Suprapubic skin (tissue), 4 donors: Measurements from ENCODE around the gene SNRNP27. TPM values are rescaled to one million over a fixed set of nuclear protein-coding genes. Genes with fewer than 3 reads are reported as not detected.

ENCODE experiments used
- DNase-seq, 2 donors: peaks; one replicate each; pipeline ENCODE4 v3.0.0-alpha.2; 2019; ENCODE audit warnings: low spot score in 2 of 2
- H3K27ac ChIP-seq: fragments of 200-600 bp; sonication (generic); one replicate; pipeline ENCODE4 v1.5.1; 2019
- H3K27me3 ChIP-seq: fragments of 200-600 bp; sonication (generic); one replicate; pipeline ENCODE4 v1.5.1; 2019
- H3K36me3 ChIP-seq: fragments of 200-600 bp; sonication (generic); one replicate; pipeline ENCODE4 v1.5.1; 2019
- H3K4me1 ChIP-seq: fragments of 200-600 bp; sonication (generic); one replicate; pipeline ENCODE4 v1.5.1; 2019
- H3K4me3 ChIP-seq: fragments of 200-600 bp; sonication (generic); one replicate; pipeline ENCODE4 v1.5.1; 2019; ENCODE audit warnings: mild to moderate bottlenecking
- H3K9me3 ChIP-seq: fragments of 200-600 bp; sonication (generic); one replicate; pipeline ENCODE4 v1.5.1; 2019
- EP300 ChIP-seq: sonication (generic); formaldehyde crosslinking; IDR thresholded peaks from one replicate; pipeline ENCODE4 v1.6.1; 2017; ENCODE audit warnings: antibody characterized with exemption
- POLR2A ChIP-seq, 2 donors: fragments of 450-650 bp; IDR thresholded peaks; one replicate each; pipeline ENCODE4 v1.6.1; 2017; ENCODE audit warnings: antibody characterized with exemption in 2 of 2, mild to moderate bottlenecking in 2 of 2, moderate library complexity in 2 of 2
- POLR2AphosphoS5 ChIP-seq, 3 donors: sonication (generic); formaldehyde crosslinking; IDR thresholded peaks; one replicate each; pipeline ENCODE4 v1.6.1; 2017; ENCODE audit warnings: antibody characterized with exemption in 3 of 3
- WGBS: methylation state at CpG from one replicate; pipeline ENCODE4 v1.1.5; 2018; 5-methylcytosine and 5-hydroxymethylcytosine counted together
- total RNA-seq, 4 donors: library from RNA; depleted of rRNA; stranded (reverse); fragments of >200 nt; gene quantifications; one replicate each; pipeline ENCODE4 v1.1.0, GENCODE V29; 2016
- TF ChIP-seq, protein P1 (sequence below), 2 donors: fragments of 200-600 bp in 1 of 2; fragments of 450-650 bp in 1 of 2; sonication (generic) in 1 of 2; IDR thresholded peaks; one replicate each; pipeline ENCODE4 v1.5.1; 2016 to 2019; ENCODE audit warnings: antibody characterized with exemption in 2 of 2, mild to moderate bottlenecking in 1 of 2, moderate library complexity in 1 of 2

The SNRNP27 gene
- total RNA-seq, 4 donors from 2014 or later = 54.4 to 84.4 (median 64.4) TPM

DNA sequence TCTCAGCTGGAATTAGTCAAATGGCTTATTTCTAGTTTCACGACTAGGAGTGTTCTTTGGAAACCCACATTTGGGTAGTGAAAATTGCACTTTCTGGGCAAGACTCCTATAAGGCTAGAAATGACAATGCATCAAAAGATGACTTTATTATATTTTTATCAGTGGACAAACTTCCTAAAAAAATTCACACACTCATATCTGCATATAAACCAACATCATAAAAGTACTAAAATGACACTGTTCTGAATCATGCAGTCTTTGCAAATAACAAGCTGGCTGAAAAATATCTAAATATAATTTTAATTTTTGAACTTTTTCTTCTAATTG, 38.8 kb downstream of the SNRNP27 start:
- peaks cover 25% of the 10 kb centered on the region for H3K36me3 ChIP-seq
- peaks cover 5% of the 10 kb centered on the region for H3K4me1 ChIP-seq
- TF ChIP-seq, protein P1, sequence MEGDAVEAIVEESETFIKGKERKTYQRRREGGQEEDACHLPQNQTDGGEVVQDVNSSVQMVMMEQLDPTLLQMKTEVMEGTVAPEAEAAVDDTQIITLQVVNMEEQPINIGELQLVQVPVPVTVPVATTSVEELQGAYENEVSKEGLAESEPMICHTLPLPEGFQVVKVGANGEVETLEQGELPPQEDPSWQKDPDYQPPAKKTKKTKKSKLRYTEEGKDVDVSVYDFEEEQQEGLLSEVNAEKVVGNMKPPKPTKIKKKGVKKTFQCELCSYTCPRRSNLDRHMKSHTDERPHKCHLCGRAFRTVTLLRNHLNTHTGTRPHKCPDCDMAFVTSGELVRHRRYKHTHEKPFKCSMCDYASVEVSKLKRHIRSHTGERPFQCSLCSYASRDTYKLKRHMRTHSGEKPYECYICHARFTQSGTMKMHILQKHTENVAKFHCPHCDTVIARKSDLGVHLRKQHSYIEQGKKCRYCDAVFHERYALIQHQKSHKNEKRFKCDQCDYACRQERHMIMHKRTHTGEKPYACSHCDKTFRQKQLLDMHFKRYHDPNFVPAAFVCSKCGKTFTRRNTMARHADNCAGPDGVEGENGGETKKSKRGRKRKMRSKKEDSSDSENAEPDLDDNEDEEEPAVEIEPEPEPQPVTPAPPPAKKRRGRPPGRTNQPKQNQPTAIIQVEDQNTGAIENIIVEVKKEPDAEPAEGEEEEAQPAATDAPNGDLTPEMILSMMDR (IDR thresholded peaks at IDR 0.05) = no peak
- TF ChIP-seq POLR2A (IDR thresholded peaks at IDR 0.05) (no peak), EP300 (no peak), POLR2AphosphoS5 (IDR thresholded peaks at IDR 0.05) (no peak)
- H3K27ac ChIP-seq = no peak overlapping the region
- no peaks in the 10 kb centered on the region for H3K9me3 ChIP-seq
- no peak for DNase-seq
- no peak overlapping the region for H3K4me3 ChIP-seq
- H3K27me3 ChIP-seq = no peaks in the 10 kb centered on the region
- 84% methylated on average over 1 of the region's 1 CpG for WGBS

DNA sequence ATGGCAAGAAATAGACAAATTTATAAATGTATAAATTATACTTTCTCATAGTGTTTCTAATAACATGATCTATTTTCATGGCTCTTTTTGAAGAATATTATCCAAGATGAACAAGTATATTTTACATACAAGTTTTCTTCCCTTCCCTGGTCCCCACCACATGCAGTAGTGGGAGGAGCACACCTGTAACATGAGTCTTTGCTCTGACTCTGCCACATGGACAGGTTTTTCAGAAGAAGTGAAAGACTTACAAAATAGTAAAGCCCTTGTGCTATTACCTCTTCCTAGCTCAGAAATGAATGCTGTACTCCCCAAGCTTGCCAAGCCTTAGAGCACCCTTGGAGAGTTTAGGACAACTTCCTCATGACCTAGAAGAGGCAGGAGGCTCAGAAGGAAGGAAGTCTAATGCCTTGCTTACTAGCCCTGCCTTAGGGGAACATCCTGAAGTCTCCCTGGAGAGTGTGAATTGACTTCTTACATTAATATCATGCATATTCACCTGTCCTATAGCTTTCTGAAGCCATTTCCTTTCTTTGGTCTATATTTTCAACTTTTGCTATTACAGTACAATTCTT, 39.6 kb downstream of the SNRNP27 start:
- H3K36me3 ChIP-seq = peaks cover 32% of the 10 kb centered on the region

DNA sequence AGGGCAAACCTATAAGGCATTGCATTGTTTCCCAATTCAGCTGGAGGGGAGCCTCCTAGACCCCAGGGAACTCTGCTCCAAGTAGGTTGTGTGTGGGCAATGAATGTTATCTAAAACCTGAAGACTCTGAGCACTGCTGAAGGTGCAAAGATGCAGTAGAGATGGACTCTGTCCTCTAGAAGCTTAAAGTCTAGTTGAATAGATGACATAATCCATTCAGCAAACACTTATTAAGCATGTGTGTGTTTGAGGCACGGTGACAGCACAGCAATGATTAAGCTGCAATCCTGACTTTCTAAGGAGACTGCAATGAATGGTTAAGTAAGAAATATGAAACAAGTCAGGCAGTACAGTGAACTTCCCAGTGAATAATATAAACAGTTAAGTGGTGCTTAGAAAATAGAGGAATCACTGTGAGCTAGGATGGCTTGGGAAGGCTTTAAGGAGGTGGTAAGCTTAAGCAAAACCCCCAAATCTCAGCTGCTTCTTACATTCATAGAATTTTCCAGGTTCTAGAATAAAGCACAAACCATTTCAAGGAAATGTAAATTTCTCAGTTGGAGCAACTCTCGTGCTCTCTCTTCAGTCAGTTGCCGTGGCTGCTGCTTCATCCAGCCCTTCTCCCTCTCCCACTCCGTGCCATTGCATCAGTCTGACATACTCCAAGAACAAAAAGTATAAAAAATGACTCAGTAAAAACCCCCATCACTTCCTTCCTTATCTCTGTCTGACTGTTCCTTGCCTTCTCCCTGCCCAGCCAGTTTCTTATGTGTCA, 40.3 kb downstream of the SNRNP27 start:
- 64% methylated on average over 4 of the region's 4 CpGs for WGBS
- DNase-seq = no peak
- peaks cover 5% of the 10 kb centered on the region for H3K4me1 ChIP-seq
- H3K9me3 ChIP-seq = no peaks in the 10 kb centered on the region
- H3K27me3 ChIP-seq = no peaks in the 10 kb centered on the region
- no peak overlapping the region for H3K4me3 ChIP-seq
- TF ChIP-seq POLR2A (IDR thresholded peaks at IDR 0.05) = no peak
- TF ChIP-seq, protein P1 (IDR thresholded peaks at IDR 0.05) = no peak
- TF ChIP-seq POLR2AphosphoS5 (IDR thresholded peaks at IDR 0.05) = no peak
- TF ChIP-seq EP300 = no peak
- no peak overlapping the region for H3K27ac ChIP-seq
- H3K36me3 ChIP-seq = peaks cover 39% of the 10 kb centered on the region

More for the DNA sequence above, 39.6 kb downstream of the SNRNP27 start:
- H3K4me3 ChIP-seq = no peak overlapping the region
- DNase-seq = no peak
- peaks cover 5% of the 10 kb centered on the region for H3K4me1 ChIP-seq
- no peaks in the 10 kb centered on the region for H3K27me3 ChIP-seq
- H3K9me3 ChIP-seq = no peaks in the 10 kb centered on the region
- TF ChIP-seq EP300 (no peak), POLR2AphosphoS5 (IDR thresholded peaks at IDR 0.05) (no peak), POLR2A (IDR thresholded peaks at IDR 0.05) (no peak)
- TF ChIP-seq, protein P1 (IDR thresholded peaks at IDR 0.05) = no peak
- no peak overlapping the region for H3K27ac ChIP-seq

DNA sequence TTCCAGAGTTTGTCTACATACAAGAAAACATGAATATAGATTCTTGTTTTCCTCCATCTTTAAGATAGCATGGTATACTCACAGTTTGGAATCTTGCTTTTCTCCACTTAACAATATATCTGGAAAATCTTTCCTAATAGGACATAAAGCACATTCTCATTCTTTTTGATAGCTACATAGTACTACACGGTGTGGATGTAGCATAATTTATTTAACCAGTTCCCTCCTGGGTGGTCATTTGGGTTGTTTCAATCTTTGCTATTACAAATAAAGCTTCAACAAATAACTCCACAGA, 40.8 kb downstream of the SNRNP27 start:
- no peak overlapping the region for H3K4me3 ChIP-seq
- H3K9me3 ChIP-seq = no peaks in the 10 kb centered on the region
- TF ChIP-seq POLR2A (IDR thresholded peaks at IDR 0.05) (no peak), EP300 (no peak), POLR2AphosphoS5 (IDR thresholded peaks at IDR 0.05) (no peak)
- TF ChIP-seq, protein P1 (IDR thresholded peaks at IDR 0.05) = no peak
- WGBS = 72% methylated on average over 1 of the region's 1 CpG
- H3K4me1 ChIP-seq = peaks cover 5% of the 10 kb centered on the region
- H3K36me3 ChIP-seq = peaks cover 45% of the 10 kb centered on the region
- H3K27ac ChIP-seq = no peak overlapping the region
- DNase-seq = no peak
- H3K27me3 ChIP-seq = no peaks in the 10 kb centered on the region

DNA sequence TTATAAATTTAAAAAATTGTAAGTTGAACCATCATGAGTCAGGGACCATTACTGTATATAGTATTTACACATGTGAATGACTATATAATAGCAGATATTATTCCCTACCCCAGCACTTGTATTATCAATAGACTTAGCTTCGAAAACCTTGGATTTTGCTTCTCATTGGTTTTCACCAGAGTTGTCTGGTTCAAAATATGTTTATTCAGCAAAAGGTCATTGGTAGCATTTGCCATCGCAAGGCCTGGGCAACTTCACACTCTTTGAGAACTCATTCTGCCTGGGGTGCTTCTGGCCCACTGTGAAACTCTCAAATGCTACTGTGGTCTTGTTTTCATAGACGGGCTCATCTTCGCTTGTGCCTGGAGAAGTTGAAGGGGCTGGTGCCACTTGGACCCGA, 41.3 kb downstream of the SNRNP27 start:
- Histone ChIP-seq H3K9me3 (no peaks in the 10 kb centered on the region), H3K4me3 (no peak overlapping the region), H3K27me3 (no peaks in the 10 kb centered on the region), H3K4me1 (peaks cover 5% of the 10 kb centered on the region), H3K27ac (no peak overlapping the region), H3K36me3 (peaks cover 49% of the 10 kb centered on the region)
- TF ChIP-seq EP300 (no peak), POLR2A (IDR thresholded peaks at IDR 0.05) (no peak), POLR2AphosphoS5 (IDR thresholded peaks at IDR 0.05) (no peak)
- TF ChIP-seq, protein P1 (IDR thresholded peaks at IDR 0.05) = no peak
- DNase-seq = no peak
- WGBS = 93% methylated on average over 5 of the region's 5 CpGs
